ENCODE data around the gene GLIS1.

- no peak for TF ChIP-seq CTCF (optimal IDR thresholded peaks at IDR 0.05 in 1 of 3, IDR thresholded peaks at IDR 0.05 in 1 of 3, conservative IDR thresholded peaks at IDR 0.05 in 1 of 3; ENCODE audit: extremely low read depth in 1 of 3, insufficient read depth in 2 of 3, low read length in 3 of 3)
- TF ChIP-seq EZH2 (IDR thresholded peaks at IDR 0.05; ENCODE audit: low read length) = no peak
Measured at GRCh38 chr1:53700776-53701175, 38.2 kb downstream of the GLIS1 start.

Measured in keratinocyte (primary cell).